HG03432 (cell line): Measurements from ENCODE around the gene SND1.
A peak's percentile ranks its signal among the peaks of the same experiment; 100 is the strongest.

Experiments used
- ATAC-seq: cut with Tn5 transposase; IDR thresholded peaks from one replicate; pipeline ENCODE4 v1.9.1; 2021; ENCODE audit warnings: mild to moderate bottlenecking, moderate library complexity; ENCODE audit not compliant: unreplicated experiment

The SND1 gene

DNA sequence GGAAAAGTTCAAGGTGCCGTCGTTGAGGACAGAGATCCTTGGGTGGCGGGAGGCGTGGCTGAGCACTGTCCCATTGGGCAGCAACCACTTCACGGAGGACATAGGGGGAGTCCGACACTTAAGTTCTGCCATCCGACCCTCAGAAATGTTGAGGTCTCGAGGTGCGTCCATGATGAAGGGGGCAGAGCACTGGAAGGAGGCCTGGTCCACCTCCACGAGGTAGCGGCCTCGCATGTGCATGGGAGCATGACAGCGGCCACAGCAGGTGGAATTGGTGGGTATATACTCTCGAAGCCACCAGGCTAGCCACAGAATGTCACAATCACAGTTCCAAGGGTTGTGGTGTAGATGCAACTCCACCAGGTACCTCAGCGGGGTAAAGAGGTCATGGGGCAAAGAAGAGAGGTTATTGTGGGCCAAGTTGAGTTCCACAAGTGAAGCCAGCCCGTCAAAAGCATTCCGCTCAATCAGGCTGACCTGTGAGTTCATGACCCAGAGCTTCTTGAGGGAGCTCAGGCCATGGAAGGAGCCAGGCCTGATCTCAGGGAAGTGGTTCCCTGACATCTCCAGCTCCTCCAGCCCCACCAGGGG is 377.5 kb downstream of the SND1 start:
- ATAC-seq, result no peak

- no peak for ATAC-seq
Measured at GRCh38 chr7:128030263-128030653, 378.3 kb downstream of the SND1 start.

GRCh38 chr7:128030654-128031611 is 378.9 kb downstream of the SND1 start, which contains the start of gene LRRC4:
Gene LRRC4, minus strand, starts transcription at chr7:128031437. Its CDS starts 797 bp downstream, at chr7:128030640.
- ATAC-seq, result peak; percentile 56

DNA sequence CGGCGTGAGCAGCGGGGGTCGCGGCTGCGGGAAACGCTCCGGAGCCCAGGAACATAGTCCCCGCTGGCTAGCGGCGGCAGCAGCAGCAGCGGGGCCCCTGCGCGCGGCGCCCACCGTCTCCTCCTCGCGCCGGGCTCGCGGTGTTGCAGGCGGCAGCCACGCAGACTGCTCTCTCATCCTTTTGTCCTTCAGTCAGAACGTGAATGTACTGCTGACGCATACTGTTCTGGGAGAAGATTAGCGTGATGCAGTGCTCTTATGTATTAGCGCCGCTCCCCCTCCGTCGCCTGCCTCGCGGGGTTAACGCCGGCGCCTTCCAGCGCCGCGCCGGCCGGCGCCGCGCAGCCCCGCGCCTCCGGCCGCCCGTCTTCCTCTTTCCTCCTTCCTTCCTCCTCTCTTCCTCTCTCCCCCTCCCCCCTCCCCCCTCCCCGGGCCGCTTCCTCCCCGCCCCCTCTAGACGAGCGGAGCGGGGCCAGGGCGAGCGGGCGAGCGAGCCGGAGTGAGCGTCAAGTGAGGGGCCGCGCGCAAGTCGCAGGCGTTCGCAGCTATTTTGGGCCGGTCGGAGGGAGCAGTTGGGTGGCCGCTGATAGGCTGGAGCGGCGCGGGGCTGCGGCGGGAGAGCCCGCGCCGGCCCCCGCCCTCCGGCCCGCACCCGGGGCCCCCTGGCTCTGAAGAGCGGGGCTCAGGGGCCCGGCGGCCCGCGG is 380.1 kb downstream of the SND1 start:
- peak; percentile 74 for ATAC-seq

- ATAC-seq, result peak; percentile 1
Measured at GRCh38 chr7:128032605-128033235, 380.7 kb downstream of the SND1 start.

- ATAC-seq, result no peak
Measured at GRCh38 chr7:128033246-128033645, 381.3 kb downstream of the SND1 start.

- no peak for ATAC-seq
Measured at GRCh38 chr7:128034825-128035224, 382.8 kb downstream of the SND1 start.

DNA sequence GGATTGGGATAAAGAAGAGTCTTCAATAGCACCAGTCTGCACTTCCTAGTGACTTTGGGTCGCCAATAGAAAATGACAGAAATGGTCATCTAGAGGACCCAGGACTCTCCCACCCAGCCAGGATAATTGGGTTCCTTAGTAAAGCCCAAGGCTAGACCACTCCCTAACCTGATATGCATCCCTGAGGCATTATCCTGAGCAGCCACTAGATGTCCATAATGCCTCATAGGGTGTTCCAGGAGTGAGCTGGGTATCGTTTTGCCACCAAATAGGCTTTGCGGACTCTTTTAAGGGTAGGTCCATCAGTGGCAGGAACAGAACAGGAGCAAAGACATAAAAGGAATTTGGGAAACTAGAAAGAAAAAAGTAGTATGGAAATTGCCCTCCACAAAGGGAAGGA is 383.7 kb downstream of the SND1 start:
- ATAC-seq, result no peak

DNA sequence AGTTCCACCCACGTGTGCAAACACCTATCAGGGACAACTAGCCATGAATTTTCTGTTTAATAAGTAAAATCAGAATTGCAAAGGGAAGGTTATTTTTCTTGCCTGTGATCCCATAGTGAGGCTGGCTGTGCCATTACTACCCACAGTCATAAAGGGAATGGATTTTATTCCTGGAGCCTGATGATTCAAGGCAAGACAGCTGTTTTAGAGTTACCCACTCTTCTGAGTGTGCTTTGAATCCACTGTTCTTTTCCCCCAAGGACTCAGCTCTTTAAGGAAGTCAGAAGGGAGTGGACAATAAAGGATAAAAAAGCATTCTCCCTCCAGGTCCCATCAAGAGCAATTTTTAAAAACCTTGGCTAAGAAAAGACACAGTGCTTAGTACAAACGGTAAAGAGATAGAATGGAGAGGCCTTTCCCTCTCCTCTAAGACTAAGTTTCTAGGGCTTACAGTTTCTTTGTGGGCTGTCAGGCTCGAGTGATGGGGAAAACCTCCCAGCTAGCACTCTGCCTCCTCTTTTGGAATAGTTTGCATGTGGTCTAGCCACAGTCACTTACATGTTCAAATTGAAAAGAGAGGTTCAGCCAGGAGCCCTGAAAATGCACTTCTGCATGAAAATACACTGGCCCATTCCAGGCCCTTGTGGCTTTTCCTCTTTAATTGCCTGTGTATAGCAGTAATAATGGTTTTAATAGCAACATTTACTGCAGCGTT is 384.4 kb downstream of the SND1 start:
- peak; percentile 50 for ATAC-seq

GRCh38 chr7:128037081-128037480 is 385.1 kb downstream of the SND1 start:
- ATAC-seq, result peak; percentile 12

DNA sequence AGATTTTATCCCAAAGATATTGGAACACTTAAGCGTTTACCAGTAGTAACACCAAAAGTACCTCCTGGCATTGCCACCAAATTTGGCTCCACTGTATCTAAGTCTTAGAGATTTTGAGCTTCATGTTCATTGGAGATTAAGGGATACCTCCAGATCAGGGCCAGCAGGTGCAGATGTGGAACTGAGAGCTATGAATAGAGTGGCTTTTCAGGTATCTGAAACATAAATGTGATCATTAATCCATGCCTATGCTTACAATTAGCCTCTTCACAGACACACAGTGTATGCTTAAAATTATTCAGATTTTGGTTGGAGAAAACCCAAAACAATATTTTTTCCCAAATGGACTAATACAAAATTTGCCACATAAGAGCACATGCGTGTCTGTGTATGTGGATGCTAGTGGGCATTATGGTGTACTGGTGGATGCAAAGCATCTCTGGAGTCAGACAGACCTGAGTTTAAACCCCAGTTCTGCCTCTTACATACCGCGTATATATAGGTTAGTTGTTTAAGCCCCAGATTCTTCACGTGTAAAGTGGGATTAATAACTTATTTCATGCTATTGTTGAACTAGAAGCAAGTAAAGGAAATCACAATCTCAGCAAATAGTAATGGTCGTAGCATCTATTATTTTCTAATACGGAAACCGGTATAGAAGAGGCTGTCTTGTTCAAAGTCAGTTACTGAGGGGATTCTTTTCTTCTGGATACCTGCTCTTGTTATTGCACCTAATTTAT is 386.1 kb downstream of the SND1 start:
- ATAC-seq, result no peak

GRCh38 chr7:128039544-128039953 is 387.6 kb downstream of the SND1 start:
- ATAC-seq, result no peak

GRCh38 chr7:128040205-128040604 is 388.2 kb downstream of the SND1 start:
- no peak for ATAC-seq

GRCh38 chr7:128041203-128041602 is 389.2 kb downstream of the SND1 start:
- no peak for ATAC-seq

- no peak for ATAC-seq
Measured at GRCh38 chr7:128042012-128042411, 390.0 kb downstream of the SND1 start.

DNA sequence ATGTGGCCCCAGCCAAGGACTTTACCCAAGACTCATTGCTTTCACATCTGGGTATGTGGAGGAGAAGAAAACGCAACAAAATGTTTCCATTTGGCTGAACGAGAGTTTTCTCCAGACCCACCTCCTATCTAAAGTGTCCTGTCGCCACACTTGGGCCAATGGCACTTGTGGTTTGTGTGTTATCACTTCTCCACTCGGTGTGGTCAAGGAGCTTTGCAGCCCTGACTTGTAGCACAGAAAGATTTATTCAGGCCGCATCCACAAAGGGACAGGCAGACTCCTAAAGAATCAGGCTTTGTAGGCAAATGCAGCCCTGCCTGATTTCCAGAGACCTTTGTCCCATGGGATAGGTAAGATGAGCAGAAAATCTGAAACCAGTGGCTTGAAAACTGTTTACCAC is 392.1 kb downstream of the SND1 start:
- ATAC-seq, result no peak

DNA sequence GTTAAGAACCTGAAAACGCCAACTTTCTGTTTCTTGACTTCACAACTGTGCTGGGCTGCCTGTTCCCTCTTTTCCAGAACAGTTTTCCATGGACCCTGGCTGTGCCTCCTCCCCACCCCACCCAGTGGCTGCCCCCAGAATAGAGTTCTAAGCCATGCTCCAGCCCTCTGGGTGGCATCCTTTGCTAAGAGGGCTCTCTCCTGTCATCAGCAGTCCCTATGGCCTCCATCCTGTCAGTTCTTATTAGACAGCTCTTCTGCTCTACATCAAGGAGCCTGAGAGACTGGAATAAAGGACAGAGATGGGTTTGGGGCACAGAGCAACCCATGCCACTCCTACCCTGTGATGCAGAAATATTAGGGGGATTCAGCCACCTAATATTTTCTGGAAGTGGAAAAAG is 393.2 kb downstream of the SND1 start:
- no peak for ATAC-seq

DNA sequence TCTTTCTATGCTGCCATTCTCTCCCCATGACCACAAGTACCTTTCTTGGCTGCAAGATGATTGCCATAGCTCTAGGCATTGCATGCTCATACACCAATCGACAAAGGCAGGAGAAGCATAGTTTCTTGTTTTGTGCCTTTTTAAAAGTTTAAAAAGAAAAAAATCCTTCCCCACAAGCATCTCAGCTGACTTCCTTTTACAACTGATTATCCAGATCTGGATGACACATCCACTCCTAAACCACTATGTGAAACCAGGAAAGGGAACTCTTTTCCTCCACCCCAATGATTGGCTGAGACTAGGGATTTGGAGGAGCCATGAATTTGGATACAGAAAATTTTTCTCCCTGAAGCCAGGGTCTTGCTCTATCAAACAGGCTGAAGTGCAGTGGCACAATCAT is 393.8 kb downstream of the SND1 start:
- ATAC-seq, result no peak

DNA sequence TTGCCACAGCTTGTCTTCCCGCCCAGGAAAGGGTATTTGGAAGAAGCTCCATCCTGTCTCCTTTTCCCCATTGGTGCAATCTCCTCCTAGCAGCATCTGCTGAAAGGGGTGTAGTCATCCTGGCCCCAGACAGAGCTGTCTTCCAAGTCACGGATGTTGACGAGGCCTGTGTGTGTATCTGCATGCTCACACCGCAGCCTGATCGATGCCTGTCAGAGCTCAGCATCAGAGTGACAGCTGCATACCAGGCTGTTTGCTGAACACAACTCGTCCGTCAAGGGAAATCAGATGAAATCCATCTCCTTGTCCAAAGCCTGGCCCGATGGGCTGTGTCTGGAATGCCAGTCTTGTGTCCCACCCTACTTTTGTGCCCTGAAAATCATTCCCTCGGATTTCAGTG is 400.4 kb downstream of the SND1 start:
- ATAC-seq, result no peak

GRCh38 chr7:128053023-128053422 is 401.0 kb downstream of the SND1 start:
- ATAC-seq, result no peak
